ENCODE measurements around the gene SLITRK3. TPM values are rescaled to one million over a fixed set of nuclear protein-coding genes. Genes with fewer than 3 reads are reported as not detected.

The SLITRK3 gene
- total RNA-seq, 1 donor from 2014 or later: 0.27 TPM

DNA sequence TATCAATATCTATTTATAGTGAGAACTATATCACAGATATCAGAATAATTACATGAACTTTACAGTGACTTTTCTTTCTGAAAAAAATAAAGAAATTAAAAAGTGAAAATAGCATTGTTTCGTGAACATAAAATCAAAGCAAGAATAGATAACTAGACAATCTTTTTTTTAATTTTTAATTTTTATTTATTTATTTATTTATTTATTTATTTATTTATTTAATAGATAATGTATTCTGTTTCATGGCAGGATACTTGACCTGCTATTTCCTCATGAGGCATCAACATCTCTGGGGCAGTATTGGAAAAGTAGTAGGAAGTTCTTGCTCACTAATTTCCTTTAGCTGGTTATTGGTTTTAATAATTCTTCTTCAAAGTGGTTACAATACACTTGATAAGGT lies 33.3 kb downstream of the SLITRK3 start:
- Mint-ChIP-seq H3K4me3 (ENCODE audit: unreplicated experiment) (no peak overlapping the region), H3K27me3 (ENCODE audit: unreplicated experiment) (peaks cover 11% of the 10 kb centered on the region), H3K9me3 (ENCODE audit: unreplicated experiment) (peaks cover 6% of the 10 kb centered on the region), H3K4me1 (ENCODE audit: unreplicated experiment) (no peaks in the 10 kb centered on the region), H3K36me3 (ENCODE audit: unreplicated experiment) (no peaks in the 10 kb centered on the region), H3K27ac (ENCODE audit: unreplicated experiment) (no peak overlapping the region)
- DNase-seq (ENCODE audit: extremely low spot score, unreplicated experiment): no peak
- TF ChIP-seq, protein P1, sequence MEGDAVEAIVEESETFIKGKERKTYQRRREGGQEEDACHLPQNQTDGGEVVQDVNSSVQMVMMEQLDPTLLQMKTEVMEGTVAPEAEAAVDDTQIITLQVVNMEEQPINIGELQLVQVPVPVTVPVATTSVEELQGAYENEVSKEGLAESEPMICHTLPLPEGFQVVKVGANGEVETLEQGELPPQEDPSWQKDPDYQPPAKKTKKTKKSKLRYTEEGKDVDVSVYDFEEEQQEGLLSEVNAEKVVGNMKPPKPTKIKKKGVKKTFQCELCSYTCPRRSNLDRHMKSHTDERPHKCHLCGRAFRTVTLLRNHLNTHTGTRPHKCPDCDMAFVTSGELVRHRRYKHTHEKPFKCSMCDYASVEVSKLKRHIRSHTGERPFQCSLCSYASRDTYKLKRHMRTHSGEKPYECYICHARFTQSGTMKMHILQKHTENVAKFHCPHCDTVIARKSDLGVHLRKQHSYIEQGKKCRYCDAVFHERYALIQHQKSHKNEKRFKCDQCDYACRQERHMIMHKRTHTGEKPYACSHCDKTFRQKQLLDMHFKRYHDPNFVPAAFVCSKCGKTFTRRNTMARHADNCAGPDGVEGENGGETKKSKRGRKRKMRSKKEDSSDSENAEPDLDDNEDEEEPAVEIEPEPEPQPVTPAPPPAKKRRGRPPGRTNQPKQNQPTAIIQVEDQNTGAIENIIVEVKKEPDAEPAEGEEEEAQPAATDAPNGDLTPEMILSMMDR (IDR thresholded peaks at IDR 0.05): no peak

DNA sequence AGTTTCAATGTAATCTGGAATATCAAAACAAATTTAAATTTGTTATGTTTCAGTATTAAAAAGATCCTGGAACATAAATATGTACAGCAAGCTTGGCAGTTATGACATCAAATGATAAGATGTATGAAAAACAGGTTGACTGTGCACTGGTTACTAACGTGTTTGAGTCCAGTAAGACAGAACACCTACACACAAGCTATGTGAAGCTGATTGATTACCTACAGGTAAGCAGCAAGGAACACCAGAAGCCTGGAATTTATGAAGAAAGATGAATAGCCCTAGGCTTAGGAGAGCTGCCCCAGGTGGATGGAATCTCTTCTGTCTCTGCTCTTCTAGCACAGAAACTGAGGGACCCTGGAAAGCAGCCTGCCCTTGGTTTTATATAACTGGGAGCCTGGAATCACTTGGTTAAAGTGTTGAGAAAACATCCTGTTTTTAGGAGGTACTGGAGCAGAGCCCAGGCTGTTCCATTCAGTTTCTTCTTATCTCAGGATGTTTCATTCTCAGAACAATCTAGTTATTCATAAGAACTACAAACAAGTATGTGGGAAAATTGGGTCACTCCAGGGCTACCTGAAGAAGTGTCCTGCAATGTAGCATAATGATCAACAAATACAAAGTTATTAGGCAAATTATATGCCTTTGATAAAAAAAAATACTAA lies 36.3 kb downstream of the SLITRK3 start:
- TF ChIP-seq, protein P1 (IDR thresholded peaks at IDR 0.05): no peak
- DNase-seq (ENCODE audit: extremely low spot score, unreplicated experiment): no peak
- Mint-ChIP-seq H3K27ac (ENCODE audit: unreplicated experiment) (no peak overlapping the region), H3K4me3 (ENCODE audit: unreplicated experiment) (no peak overlapping the region), H3K4me1 (ENCODE audit: unreplicated experiment) (no peaks in the 10 kb centered on the region), H3K9me3 (ENCODE audit: unreplicated experiment) (no peaks in the 10 kb centered on the region), H3K27me3 (ENCODE audit: unreplicated experiment) (peaks cover 6% of the 10 kb centered on the region), H3K36me3 (ENCODE audit: unreplicated experiment) (no peaks in the 10 kb centered on the region)

DNA sequence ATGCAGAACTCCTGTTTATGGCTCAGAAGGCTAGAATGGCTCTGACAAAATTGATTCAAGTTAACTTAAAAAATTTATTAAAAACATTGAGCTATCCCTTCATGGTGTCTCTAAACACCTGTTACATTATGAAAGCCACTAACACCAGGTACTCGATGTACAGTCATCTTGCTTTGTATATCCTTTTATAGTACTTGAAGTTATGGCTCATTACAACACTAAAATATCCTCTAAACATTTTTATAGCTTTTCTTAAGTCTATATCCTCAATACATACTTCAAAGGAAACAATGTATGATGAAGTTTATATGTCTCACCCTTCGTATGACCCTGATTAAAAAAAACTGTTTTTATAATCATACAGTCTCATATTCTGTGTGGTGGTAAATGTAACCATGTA lies 38.2 kb downstream of the SLITRK3 start:
- TF ChIP-seq, protein P1 (IDR thresholded peaks at IDR 0.05): no peak
- H3K9me3 Mint-ChIP-seq (ENCODE audit: unreplicated experiment): no peaks in the 10 kb centered on the region
- H3K27ac Mint-ChIP-seq (ENCODE audit: unreplicated experiment): no peak overlapping the region
- no peak for DNase-seq (ENCODE audit: extremely low spot score, unreplicated experiment)
- H3K36me3 Mint-ChIP-seq (ENCODE audit: unreplicated experiment): no peaks in the 10 kb centered on the region
- H3K27me3 Mint-ChIP-seq (ENCODE audit: unreplicated experiment): peaks cover 10% of the 10 kb centered on the region
- no peak overlapping the region for H3K4me3 Mint-ChIP-seq (ENCODE audit: unreplicated experiment)
- no peaks in the 10 kb centered on the region for H3K4me1 Mint-ChIP-seq (ENCODE audit: unreplicated experiment)

DNA sequence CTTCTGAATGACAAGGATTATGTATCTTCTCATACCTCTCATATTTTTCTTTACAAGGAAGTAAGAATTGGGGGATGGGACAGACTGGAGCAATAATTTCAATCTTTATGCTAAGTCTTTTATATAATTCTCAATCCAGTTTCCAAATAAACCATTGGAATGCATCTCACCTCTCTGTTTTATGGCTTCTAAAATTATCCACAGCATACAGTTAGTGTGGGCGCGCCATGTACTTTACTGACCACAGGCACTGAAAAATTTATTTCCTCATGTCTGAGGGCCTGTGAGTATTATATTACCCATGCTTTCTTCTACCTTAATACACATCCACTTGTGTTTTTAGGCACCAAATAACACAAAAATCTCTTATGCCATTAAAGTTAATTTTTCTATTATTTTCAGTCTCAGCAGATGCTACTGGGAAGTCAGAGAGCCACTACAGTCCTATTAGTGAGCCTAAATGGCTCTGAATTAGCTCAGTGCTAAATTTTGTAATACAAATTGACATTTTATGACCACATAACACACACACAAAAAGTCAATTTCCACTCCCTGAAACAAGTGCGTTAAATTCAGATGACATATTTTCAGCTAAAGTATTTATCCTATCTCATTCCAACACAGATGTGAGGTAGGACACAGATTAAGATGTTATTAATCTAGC lies 39.3 kb downstream of the SLITRK3 start:
- Mint-ChIP-seq H3K9me3 (ENCODE audit: unreplicated experiment) (no peaks in the 10 kb centered on the region), H3K36me3 (ENCODE audit: unreplicated experiment) (no peaks in the 10 kb centered on the region), H3K4me1 (ENCODE audit: unreplicated experiment) (no peaks in the 10 kb centered on the region), H3K27ac (ENCODE audit: unreplicated experiment) (no peak overlapping the region), H3K27me3 (ENCODE audit: unreplicated experiment) (peaks cover 10% of the 10 kb centered on the region), H3K4me3 (ENCODE audit: unreplicated experiment) (no peak overlapping the region)
- TF ChIP-seq, protein P1 (IDR thresholded peaks at IDR 0.05): no peak
- no peak for DNase-seq (ENCODE audit: extremely low spot score, unreplicated experiment)

DNA sequence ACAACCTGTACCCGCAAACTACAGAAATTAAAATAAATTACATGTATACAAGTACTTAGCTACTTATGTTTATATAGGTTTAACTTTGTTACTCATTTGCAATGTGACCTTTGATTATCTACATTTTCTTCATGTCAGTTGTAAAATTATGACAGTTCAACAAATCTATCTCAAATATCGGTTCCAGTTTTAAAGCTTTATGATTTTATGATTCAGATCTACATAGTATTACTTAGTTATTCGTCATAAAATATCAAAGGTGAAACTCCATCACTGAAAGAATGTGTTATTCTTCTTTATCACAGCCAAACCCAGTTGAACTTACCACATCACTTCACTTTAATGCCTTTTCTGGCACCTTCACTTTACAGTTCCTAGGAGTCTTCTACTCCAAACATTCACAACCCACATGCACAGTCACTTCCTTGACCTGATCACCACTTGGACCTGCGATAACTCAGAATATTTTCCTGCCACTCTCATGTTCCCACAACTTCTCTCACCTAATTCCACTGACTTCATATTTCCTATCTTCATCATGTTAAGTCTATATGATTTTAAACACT lies 47.2 kb downstream of the SLITRK3 start:
- TF ChIP-seq, protein P1 (IDR thresholded peaks at IDR 0.05): no peak
- Mint-ChIP-seq H3K4me3 (ENCODE audit: unreplicated experiment) (no peak overlapping the region), H3K27me3 (ENCODE audit: unreplicated experiment) (peaks cover 9% of the 10 kb centered on the region), H3K27ac (ENCODE audit: unreplicated experiment) (no peak overlapping the region), H3K9me3 (ENCODE audit: unreplicated experiment) (no peaks in the 10 kb centered on the region), H3K4me1 (ENCODE audit: unreplicated experiment) (no peaks in the 10 kb centered on the region), H3K36me3 (ENCODE audit: unreplicated experiment) (no peaks in the 10 kb centered on the region)
- DNase-seq (ENCODE audit: extremely low spot score, unreplicated experiment): no peak
